AG09309 (cell line): ENCODE results near the gene RNF123.

Experiments used
- DNase-seq: peaks from one replicate; pipeline ENCODE4 v3.0.0-alpha.2; 2010; ENCODE audit warnings: low read depth
- H3K4me3 ChIP-seq: 2 replicates; pipeline ENCODE4 v1.5.1; 2011; ENCODE audit warnings: mild to moderate bottlenecking, low read depth, low read length, moderate library complexity; ENCODE audit not compliant: control insufficient read depth
- CTCF ChIP-seq: IDR thresholded peaks from 2 replicates; pipeline ENCODE4 v1.5.1; 2011; ENCODE audit warnings: mild to moderate bottlenecking, low read depth, low read length, inconsistent platforms; ENCODE audit not compliant: insufficient read depth, control insufficient read depth; ENCODE audit errors: missing control alignments

Gene RNF123

GRCh38 chr3:49713336-49714105, 24.2 kb downstream of the RNF123 start:
- no peak for DNase-seq
- TF ChIP-seq CTCF, result no peak
- H3K4me3 ChIP-seq, result no peak overlapping the region

DNA sequence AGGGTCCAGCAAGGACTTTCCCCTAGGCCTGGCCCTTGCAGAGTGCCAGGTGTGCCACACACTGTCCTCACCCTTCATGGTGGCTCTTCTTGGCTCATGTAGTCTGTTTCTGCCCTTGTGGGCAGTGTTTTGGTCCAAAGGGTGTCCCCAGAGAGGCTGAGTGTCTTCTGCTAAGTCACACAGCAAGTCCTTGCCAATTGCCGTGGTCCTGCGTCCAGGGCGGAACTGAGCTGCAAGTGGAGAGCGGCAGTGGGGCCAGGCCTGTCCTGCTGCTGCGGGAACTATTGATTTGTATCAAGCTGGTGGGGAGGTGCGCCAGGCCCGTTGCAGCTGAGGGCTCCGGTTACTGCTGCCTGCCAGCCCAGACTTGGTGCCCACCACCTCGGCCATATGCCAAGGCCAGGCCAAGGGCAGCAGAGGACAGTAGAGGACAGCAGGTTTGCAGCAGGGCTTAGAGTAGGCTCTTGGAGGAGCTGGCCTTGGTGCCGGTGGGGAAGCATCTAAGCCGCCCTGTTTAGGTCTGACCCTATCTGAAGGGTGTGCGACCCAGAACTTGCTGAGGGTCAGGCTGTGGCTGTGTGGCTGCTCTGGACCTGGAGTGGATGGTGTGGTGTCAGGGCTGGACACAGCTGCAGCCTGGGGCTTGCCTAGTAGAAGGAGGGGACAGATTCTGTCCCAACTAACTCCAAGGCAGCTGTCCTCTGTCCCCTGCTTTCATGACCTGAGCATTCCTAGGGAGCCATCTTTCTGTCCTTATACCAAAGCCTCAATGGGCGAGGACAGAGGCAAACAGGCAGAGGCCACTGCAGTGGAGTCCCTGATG, 25.6 kb downstream of the RNF123 start:
- no peak for DNase-seq
- TF ChIP-seq CTCF, result no peak
- no peak overlapping the region for H3K4me3 ChIP-seq

- no peak for TF ChIP-seq CTCF
- DNase-seq, result no peak
- no peak overlapping the region for H3K4me3 ChIP-seq
Observed at GRCh38 chr3:49715611-49716121, 26.3 kb downstream of the RNF123 start.

DNA sequence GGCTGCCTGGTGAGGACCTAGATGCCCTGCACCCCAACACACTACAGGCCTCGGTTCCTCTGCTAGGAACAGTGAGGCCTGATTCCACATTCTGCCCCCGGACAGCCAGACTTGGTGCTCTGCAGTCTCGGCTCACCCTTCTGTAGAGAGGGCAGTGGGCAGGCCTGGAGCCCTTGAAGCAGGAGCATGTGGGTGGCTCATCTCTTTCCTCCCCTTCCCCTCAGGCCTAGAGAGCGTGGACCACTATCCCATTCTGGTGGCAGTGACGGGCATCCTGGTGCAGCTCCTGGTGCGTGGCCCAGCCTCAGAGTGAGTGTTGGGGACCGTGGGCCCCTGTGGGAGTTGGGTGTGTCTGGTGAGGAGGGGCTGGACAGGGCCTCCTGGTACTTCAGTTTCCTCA, 26.8 kb downstream of the RNF123 start:
- DNase-seq, result no peak
- H3K4me3 ChIP-seq, result no peak overlapping the region
- TF ChIP-seq CTCF, result no peak

DNA sequence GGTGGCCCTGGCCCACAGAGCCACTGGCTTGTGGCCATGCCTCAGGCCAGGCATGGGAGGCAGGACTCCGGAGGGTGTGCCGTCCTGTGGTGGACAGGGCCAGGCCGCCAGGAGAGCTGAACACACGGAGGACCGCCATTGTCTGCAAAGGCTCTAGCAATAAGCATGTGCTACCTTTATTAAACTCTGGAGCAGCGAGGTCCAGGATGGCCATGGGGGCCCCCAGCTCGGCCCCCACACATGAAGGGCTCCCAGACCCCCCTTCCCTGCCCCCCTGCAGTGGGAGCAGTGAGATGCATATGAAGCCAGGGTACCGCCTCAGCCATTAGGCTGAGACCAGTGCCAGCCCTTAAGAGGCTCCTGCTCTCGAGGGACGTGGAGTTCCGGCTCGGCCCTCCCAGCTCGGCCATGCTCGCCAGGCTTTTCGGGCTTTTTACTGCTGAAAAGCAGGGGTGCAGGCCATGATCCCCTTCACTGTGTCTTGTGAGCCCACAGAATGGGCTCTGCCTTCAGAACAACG, 27.4 kb downstream of the RNF123 start:
- no peak for DNase-seq
- TF ChIP-seq CTCF, result no peak
- H3K4me3 ChIP-seq, result no peak overlapping the region

DNA sequence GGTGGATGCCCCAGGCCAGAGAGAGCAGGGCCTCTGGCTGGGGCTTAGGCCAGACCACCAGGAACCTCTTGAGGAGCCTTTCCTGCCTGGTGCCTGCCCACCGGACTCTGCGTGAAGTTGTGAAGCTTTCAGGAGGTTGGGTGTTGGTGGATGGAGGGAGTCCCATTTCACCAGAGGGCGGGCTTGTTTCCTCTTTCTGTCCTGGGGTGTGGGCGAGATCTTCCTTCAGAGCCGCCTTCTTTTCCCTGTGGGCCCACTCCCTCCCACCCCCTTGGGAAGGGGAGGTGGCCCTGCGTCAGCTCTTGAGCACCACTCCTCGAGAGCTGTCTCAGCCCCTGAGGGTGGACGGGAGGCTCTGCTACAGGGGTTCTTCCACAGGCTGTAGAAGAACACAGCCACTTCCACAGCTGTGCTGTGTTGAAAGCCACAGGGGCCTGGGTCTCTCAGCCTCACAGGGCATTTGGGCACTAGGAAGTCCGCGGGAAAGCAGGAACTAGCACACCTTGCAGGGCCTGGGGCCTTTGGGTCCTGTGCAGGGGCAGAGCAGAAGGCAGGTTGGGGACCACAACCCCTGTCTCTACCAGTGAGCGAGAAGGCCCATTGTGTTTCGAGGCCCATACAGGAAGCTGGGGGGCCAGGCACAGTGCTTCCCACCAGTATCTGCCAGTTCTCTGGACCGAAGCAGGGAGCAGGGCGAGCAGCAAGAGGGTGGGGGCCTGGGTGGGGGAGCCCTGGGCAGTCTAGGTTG, 28.0 kb downstream of the RNF123 start:
- no peak for DNase-seq
- TF ChIP-seq CTCF, result no peak
- no peak overlapping the region for H3K4me3 ChIP-seq
